Heart left ventricle (tissue), 16 donors: ENCODE measurements around the gene HTR1D. TPM values are rescaled to one million over a fixed set of nuclear protein-coding genes. Genes with fewer than 3 reads are reported as not detected.
"Not testable (repeated sequence)": the region's sequence is repeated elsewhere in the genome, so short reads cannot be mapped to it uniquely, and the experiment has no call there.

Experiments used
- ATAC-seq, 4 donors: fragments of 200-7000 bp; cut with Tn5 transposase; one replicate each; pipeline ENCODE4 v1.9.1; 2020 to 2022; ENCODE audit warnings: moderate library complexity in 4 of 4, mild to moderate bottlenecking in 3 of 4, moderate number of reproducible peaks in 1 of 4
- DNase-seq, 5 donors: peaks; one replicate each; pipeline ENCODE4 v3.0.0-alpha.2; 2020
- H3K27ac ChIP-seq, 12 donors: fragments of 200-600 bp; sonication (generic) in 4 of 12; one replicate each; pipeline versions ENCODE4 v1.5.0 to v1.8.0; 2016 to 2022; ENCODE audit warnings: mild to moderate bottlenecking in 2 of 12
- H3K27me3 ChIP-seq, 9 donors: fragments of 200-600 bp; sonication (generic) in 2 of 9; one replicate each; pipeline versions ENCODE4 v1.5.1 to v1.8.0; 2016 to 2022; ENCODE audit warnings: mild to moderate bottlenecking in 3 of 9
- H3K36me3 ChIP-seq, 9 donors: fragments of 200-600 bp; sonication (generic) in 2 of 9; one replicate each; pipeline versions ENCODE4 v1.5.0 to v1.8.0; 2018 to 2022; ENCODE audit warnings: mild to moderate bottlenecking in 2 of 9
- H3K4me1 ChIP-seq, 12 donors: fragments of 200-600 bp; sonication (generic) in 4 of 12; one replicate each; pipeline versions ENCODE4 v1.5.0 to v1.8.0; 2016 to 2022; ENCODE audit warnings: mild to moderate bottlenecking in 3 of 12
- H3K4me3 ChIP-seq, 12 donors: fragments of 200-600 bp; sonication (generic) in 4 of 12; one replicate each; pipeline versions ENCODE4 v1.5.0 to v1.8.0; 2017 to 2022; ENCODE audit warnings: mild to moderate bottlenecking in 9 of 12, moderate library complexity in 4 of 12
- H3K9me3 ChIP-seq, 12 donors: fragments of 200-600 bp; sonication (generic) in 4 of 12; one replicate each; pipeline versions ENCODE4 v1.5.0 to v1.8.0; 2016 to 2022; ENCODE audit warnings: mild to moderate bottlenecking in 1 of 12
- CTCF ChIP-seq, 12 donors: fragments of 200-600 bp; sonication (generic) in 4 of 12; IDR thresholded peaks; one replicate each; pipeline versions ENCODE4 v1.5.0 to v1.8.0; 2018 to 2022; ENCODE audit warnings: antibody characterized with exemption in 12 of 12, mild to moderate bottlenecking in 5 of 12
- POLR2A ChIP-seq, 2 donors: fragments of 450-650 bp; IDR thresholded peaks; one replicate each; pipeline ENCODE4 v1.6.1; 2017; ENCODE audit warnings: antibody characterized with exemption in 2 of 2, mild to moderate bottlenecking in 2 of 2, moderate library complexity in 2 of 2
- WGBS, 4 donors: extraction: QIAGEN DNeasy Blood & Tissue Kit in 2 of 4; methylation state at CpG; one replicate each; pipeline versions ENCODE4 v1.1.5 to v1.1.7; 2013 to 2018; 5-methylcytosine and 5-hydroxymethylcytosine counted together
- intact Hi-C, 10 donors: fragments of 100-400 bp; cut with DNase I; formaldehyde crosslinking; loops; one replicate each; pipeline versions ENCODE4 v1.11.1 to v1.14.2; 2022
- long read RNA-seq, 3 donors: library from polyadenylated mRNA; unstranded; transcript quantifications; one replicate each; pipeline ENCODE4 v2.0.0, GENCODE V29; 2020 to 2021
- polyA plus RNA-seq, 2 donors: library from polyadenylated mRNA; stranded (reverse); fragments of 200-250 nt; gene quantifications; one replicate each; pipeline ENCODE4 v1.2.3, GENCODE V29; 2013
- total RNA-seq, 9 donors: library from RNA; depleted of rRNA in 2 of 9; stranded (reverse); fragments of >200 nt in 2 of 9; fragmentation: NEBNext Ultra II Directional in 3 of 9; extraction: Animal tissue kit (Norgen Biotek cat#: 25700) in 3 of 9; gene quantifications; one replicate each; pipeline versions ENCODE4 v1.1.0 to v1.2.4, GENCODE V29; 2016 to 2023
- donor health status: ischemic (EF 13 %, LVEDD 7.1; RV severe dilation, severe dysfunction).
- donor health status: healthy with polysubstance abuse.
- donor health status: DM: no; HTN: yes; CAD: no.
- donor health status: DM: no; HTN: no; CAD: no.
- donor health status: ischemic (EF 25% LVEDD 6.9; RV normal size, moderate dysfunction).
- donor health status: ischemic (EF 25% LVEDD 5.7; RV mildly dilated, moderate dysfunction).
- donor health status: healthy.
- donor health status: DM: yes; HTN: yes; CAD: no.
- donor health status: ischemic (EF 35%, LVEDD 5.7; RV mildly dilated, moderate dysfunction).
- donor health status: nonischemic (EF 11% LVEDD 7.7; RV severe dilation, severe dysfunction).
- donor health status: DM: yes; HTN: yes; CAD: no.
- donor health status: PGD.
- donor health status: ischemic (EF 29% LVEDD 5.4; RV normal size, mild dysfunction).
- donor health status: nonischemic (EF 23%, LVEDD 6.1; RV moderate dilation, normal function).

HTR1D gene
- under 1 TPM in 2 of 9 donors, not detected in 7; 0.10 to 0.16 TPM for total RNA-seq
- polyA plus RNA-seq, result under 1 TPM; 0.01 to 0.04 TPM
- long read RNA-seq, donor 1, result 0 reads
- long read RNA-seq, donor 2, result 0 reads
- long read RNA-seq, donor 3, result 0 reads

- peaks cover 0 to 16% (median 10%) of the 10 kb centered on the region in 12 donors for H3K4me1 ChIP-seq
- no peak within 1 kb of the TSS for H3K27ac ChIP-seq
- TF ChIP-seq POLR2A (IDR thresholded peaks at IDR 0.05) (no peak), CTCF (IDR thresholded peaks at IDR 0.05) (no peak)
- no peak for ATAC-seq
- intact Hi-C loops, result loop anchor here in 5 of 10 donors (5.0 to 10.0 kb wide), 4 partner anchors 47 to 320 kb away; no protein-coding TSS in a partner anchor
- DNase-seq, result no peak
- peaks cover 18 to 56% (median 35%) of the 10 kb centered on the region in 9 donors for H3K27me3 ChIP-seq
- no peaks in the 10 kb centered on the region for H3K9me3 ChIP-seq
- peak within 1 kb of the TSS in 11 of 12 donors; percentile 23 to 54 (median 48) for H3K4me3 ChIP-seq
- WGBS, 4 donors, result 2 to 16% (median 3%) methylated on average over 10 to 45 of the region's 45 CpGs
- H3K36me3 ChIP-seq, result no peaks in the 10 kb centered on the region
Measured at GRCh38 chr1:23217421-23218115, at the start of gene HTR1D. Gene HTR1D, minus strand, starts transcription at chr1:23217502. Its CDS starts 23,283 bp downstream, at chr1:23194219.

GRCh38 chr1:23263380-23263887 is 46.1 kb upstream of the HTR1D start:
- Histone ChIP-seq H3K27me3 (no peaks in the 10 kb centered on the region), H3K27ac (no peak overlapping the region), H3K4me3 (no peak overlapping the region), H3K36me3 (no peaks in the 10 kb centered on the region), H3K4me1 (no peaks in the 10 kb centered on the region), H3K9me3 (no peaks in the 10 kb centered on the region)
- DNase-seq (no peak), ATAC-seq (no peak)
- TF ChIP-seq POLR2A (IDR thresholded peaks at IDR 0.05) (no peak), CTCF (IDR thresholded peaks at IDR 0.05) (no peak)
- 63 to 78% (median 70%) methylated on average over 2 to 3 of the region's 3 CpGs for WGBS, 4 donors
- intact Hi-C loops, result loop anchor here in 2 of 10 donors (10.0 kb wide), 2 partner anchors 49 to 169 kb away; partner anchors contain the start of gene HTR1D (in 1 of the 2)

GRCh38 chr1:23258082-23258481 is 40.8 kb upstream of the HTR1D start:
- H3K4me3 ChIP-seq, H3K36me3 ChIP-seq, H3K27me3 ChIP-seq, ATAC-seq, H3K4me1 ChIP-seq, H3K27ac ChIP-seq, intact Hi-C loops, H3K9me3 ChIP-seq, DNase-seq: not testable (repeated sequence)
- 46 to 80% (median 70%) methylated on average over 1 to 2 of the region's 2 CpGs for WGBS, 4 donors

GRCh38 chr1:23257371-23257770 is 40.1 kb upstream of the HTR1D start:
- intact Hi-C loops, H3K4me1 ChIP-seq, H3K4me3 ChIP-seq, DNase-seq, H3K9me3 ChIP-seq, H3K27me3 ChIP-seq, ATAC-seq, H3K36me3 ChIP-seq, H3K27ac ChIP-seq: not testable (repeated sequence)
- 94 to 100% (median 95%) methylated on average over 4 to 34 of the region's 34 CpGs for WGBS, 4 donors

GRCh38 chr1:23254584-23254983 is 37.3 kb upstream of the HTR1D start:
- H3K9me3 ChIP-seq, result no peaks in the 10 kb centered on the region
- intact Hi-C loops, result no loop called here
- WGBS, 4 donors, result 91 to 94% (median 93%) methylated on average over 5 of the region's 5 CpGs
- no peaks in the 10 kb centered on the region for H3K27me3 ChIP-seq
- no peak overlapping the region for H3K4me3 ChIP-seq
- H3K4me1 ChIP-seq, result no peaks in the 10 kb centered on the region
- TF ChIP-seq CTCF (IDR thresholded peaks at IDR 0.05) (no peak), POLR2A (IDR thresholded peaks at IDR 0.05) (no peak)
- no peak for DNase-seq
- no peak for ATAC-seq
- no peaks in the 10 kb centered on the region for H3K36me3 ChIP-seq
- H3K27ac ChIP-seq, result no peak overlapping the region
